Uterus (tissue), 4 donors: Measurements from ENCODE around the gene CYSLTR1. TPM values are rescaled to one million over a fixed set of nuclear protein-coding genes. Genes with fewer than 3 reads are reported as not detected.

Experiments
- DNase-seq, 2 donors: peaks; one replicate each; pipeline ENCODE4 v3.0.0-alpha.2; 2019 to 2020
- H3K27ac ChIP-seq, 2 donors: fragments of 200-600 bp; sonication (generic); 1 replicate in 1 of 2; 2 replicates in 1 of 2; pipeline ENCODE4 v1.5.1; 2016 to 2018
- H3K27me3 ChIP-seq, 2 donors: fragments of 200-600 bp; sonication (generic); one replicate each; pipeline ENCODE4 v1.5.1; 2018 to 2019; ENCODE audit warnings: control low read depth in 1 of 2
- H3K36me3 ChIP-seq, 2 donors: fragments of 200-600 bp; sonication (generic); one replicate each; pipeline ENCODE4 v1.5.1; 2019; ENCODE audit warnings: control low read depth in 1 of 2
- H3K4me1 ChIP-seq, 2 donors: fragments of 200-600 bp; sonication (generic); one replicate each; pipeline ENCODE4 v1.5.1; 2018 to 2019; ENCODE audit warnings: control low read depth in 1 of 2
- H3K4me3 ChIP-seq, 2 donors: fragments of 200-600 bp; sonication (generic); 1 replicate in 1 of 2; 2 replicates in 1 of 2; pipeline ENCODE4 v1.5.1; 2018 to 2019; ENCODE audit warnings: mild to moderate bottlenecking in 1 of 2
- H3K9me3 ChIP-seq, 2 donors: fragments of 200-600 bp; sonication (generic); one replicate each; pipeline ENCODE4 v1.5.1; 2019; ENCODE audit warnings: control low read depth in 1 of 2
- CTCF ChIP-seq, 4 experiments: fragments of 200-600 bp in 2 of 4; fragments of 450-650 bp in 2 of 4; sonication (generic) in 2 of 4; IDR thresholded peaks; one replicate each; pipeline ENCODE4 v1.5.1; 2016 to 2019; ENCODE audit warnings: antibody characterized with exemption in 4 of 4, mild to moderate bottlenecking in 2 of 4, moderate library complexity in 1 of 4
- POLR2A ChIP-seq, 2 donors: fragments of 450-650 bp; IDR thresholded peaks; one replicate each; pipeline ENCODE4 v1.6.1; 2016; ENCODE audit warnings: antibody characterized with exemption in 2 of 2, mild to moderate bottlenecking in 1 of 2, moderate library complexity in 1 of 2
- intact Hi-C: fragments of 100-400 bp; cut with DNase I; formaldehyde crosslinking; loops from one replicate; pipeline ENCODE4 v1.15.1; 2023; ENCODE audit warnings: low total_unique reads
- total RNA-seq, 4 donors: library from RNA; depleted of rRNA in 3 of 4; stranded (reverse); fragments of >200 nt in 3 of 4; gene quantifications; one replicate each; pipeline versions ENCODE4 v1.1.0 to v1.2.4, GENCODE V29; 2014 to 2023
- donor health status: DM: yes; HTN: yes; CAD: no.

Gene CYSLTR1
- total RNA-seq, 4 donors from 2014 or later, result under 0.01 to 21.2 (median 2.5) TPM

- Histone ChIP-seq H3K36me3 (no peaks in the 10 kb centered on the region), H3K27me3 (no peaks in the 10 kb centered on the region), H3K4me3 (no peak overlapping the region), H3K4me1 (no peaks in the 10 kb centered on the region), H3K27ac (no peak overlapping the region), H3K9me3 (no peaks in the 10 kb centered on the region)
- intact Hi-C loops, result no loop called here
- TF ChIP-seq CTCF (IDR thresholded peaks at IDR 0.05), result no peak
- TF ChIP-seq POLR2A (IDR thresholded peaks at IDR 0.05), result no peak
- DNase-seq, result no peak
Observed at GRCh38 chrX:78326401-78326800, 1.0 kb downstream of the CYSLTR1 start.

- Histone ChIP-seq H3K36me3 (no peaks in the 10 kb centered on the region), H3K4me1 (no peaks in the 10 kb centered on the region), H3K27ac (no peak overlapping the region), H3K4me3 (no peak overlapping the region), H3K27me3 (no peaks in the 10 kb centered on the region), H3K9me3 (no peaks in the 10 kb centered on the region)
- intact Hi-C loops, result no loop called here
- TF ChIP-seq POLR2A (IDR thresholded peaks at IDR 0.05), result no peak
- no peak for TF ChIP-seq CTCF (IDR thresholded peaks at IDR 0.05)
- no peak for DNase-seq
Observed at GRCh38 chrX:78322863-78323262, 4.5 kb downstream of the CYSLTR1 start.

GRCh38 chrX:78321809-78322208 lies 5.6 kb downstream of the CYSLTR1 start:
- H3K36me3 ChIP-seq, result no peaks in the 10 kb centered on the region
- H3K27me3 ChIP-seq, result no peaks in the 10 kb centered on the region
- H3K9me3 ChIP-seq, result no peaks in the 10 kb centered on the region
- no peak overlapping the region for H3K27ac ChIP-seq
- TF ChIP-seq POLR2A (IDR thresholded peaks at IDR 0.05), result no peak
- no peak for TF ChIP-seq CTCF (IDR thresholded peaks at IDR 0.05)
- H3K4me1 ChIP-seq, result no peaks in the 10 kb centered on the region
- intact Hi-C loops, result no loop called here
- peak in 1 of 2 donors; percentile 14 for DNase-seq
- H3K4me3 ChIP-seq, result no peak overlapping the region

GRCh38 chrX:78316265-78316664 lies 11.1 kb downstream of the CYSLTR1 start:
- Histone ChIP-seq H3K9me3 (no peaks in the 10 kb centered on the region), H3K36me3 (no peaks in the 10 kb centered on the region), H3K27me3 (no peaks in the 10 kb centered on the region), H3K27ac (no peak overlapping the region), H3K4me1 (no peaks in the 10 kb centered on the region), H3K4me3 (no peak overlapping the region)
- TF ChIP-seq CTCF (IDR thresholded peaks at IDR 0.05) (no peak), POLR2A (IDR thresholded peaks at IDR 0.05) (no peak)
- intact Hi-C loops, result no loop called here
- no peak for DNase-seq

- no peaks in the 10 kb centered on the region for H3K27me3 ChIP-seq
- no peak for DNase-seq
- no peak overlapping the region for H3K4me3 ChIP-seq
- H3K27ac ChIP-seq, result no peak overlapping the region
- H3K4me1 ChIP-seq, result no peaks in the 10 kb centered on the region
- intact Hi-C loops, result no loop called here
- no peaks in the 10 kb centered on the region for H3K36me3 ChIP-seq
- H3K9me3 ChIP-seq, result no peaks in the 10 kb centered on the region
- no peak for TF ChIP-seq POLR2A (IDR thresholded peaks at IDR 0.05)
- no peak for TF ChIP-seq CTCF (IDR thresholded peaks at IDR 0.05)
Observed at GRCh38 chrX:78315745-78316144, 11.7 kb downstream of the CYSLTR1 start.
